HG02884 (cell line): ENCODE measurements around the gene MKNK2.
"Not testable (repeated sequence)": the region's sequence is repeated elsewhere in the genome, so short reads cannot be mapped to it uniquely, and the experiment has no call there.

ENCODE experiments used
- ATAC-seq: cut with Tn5 transposase; IDR thresholded peaks from one replicate; pipeline ENCODE4 v1.9.1; 2021; ENCODE audit warnings: mild to moderate bottlenecking, moderate library complexity; ENCODE audit not compliant: unreplicated experiment

MKNK2 gene

GRCh38 chr19:2044709-2045500 lies 6.1 kb downstream of the MKNK2 start:
- no peak for ATAC-seq

DNA sequence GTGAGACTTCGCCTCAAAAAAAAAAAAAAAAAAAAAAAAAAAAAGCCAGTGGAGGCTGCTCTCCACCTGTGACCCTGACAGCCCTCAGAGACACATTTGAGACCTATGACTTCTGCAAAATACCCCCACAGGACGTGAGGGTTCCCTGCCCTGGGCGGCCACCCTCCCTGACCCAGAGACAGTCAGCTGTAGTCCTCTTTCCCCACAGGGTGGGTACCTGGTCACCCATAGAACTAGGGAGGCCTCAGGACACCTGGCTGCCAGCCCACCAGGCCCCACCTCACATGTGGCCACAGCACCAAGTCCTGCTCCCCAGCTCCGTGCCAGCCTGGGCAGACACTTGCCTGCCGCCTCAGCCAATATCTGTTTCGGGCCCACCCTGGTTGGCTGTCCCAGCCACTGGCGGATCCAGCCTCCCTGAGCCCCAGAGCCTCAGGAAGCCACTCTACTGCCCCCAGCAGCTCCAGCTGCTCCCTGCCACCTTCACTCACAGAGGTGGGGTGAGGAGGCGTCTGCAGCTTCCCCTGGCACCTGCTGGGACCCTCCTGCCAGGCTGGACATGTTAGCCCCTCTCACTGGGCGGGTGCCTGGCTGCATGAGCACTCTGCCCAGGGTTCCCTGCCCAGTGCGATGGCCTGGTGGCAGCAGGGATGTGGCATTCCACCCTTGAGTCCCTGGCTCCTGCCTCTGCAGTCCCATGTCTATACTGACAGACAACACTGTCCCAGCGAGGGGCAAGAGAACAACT lies 6.9 kb downstream of the MKNK2 start:
- ATAC-seq = no peak

GRCh38 chr19:2043251-2043641 lies 7.8 kb downstream of the MKNK2 start:
- ATAC-seq = no peak

DNA sequence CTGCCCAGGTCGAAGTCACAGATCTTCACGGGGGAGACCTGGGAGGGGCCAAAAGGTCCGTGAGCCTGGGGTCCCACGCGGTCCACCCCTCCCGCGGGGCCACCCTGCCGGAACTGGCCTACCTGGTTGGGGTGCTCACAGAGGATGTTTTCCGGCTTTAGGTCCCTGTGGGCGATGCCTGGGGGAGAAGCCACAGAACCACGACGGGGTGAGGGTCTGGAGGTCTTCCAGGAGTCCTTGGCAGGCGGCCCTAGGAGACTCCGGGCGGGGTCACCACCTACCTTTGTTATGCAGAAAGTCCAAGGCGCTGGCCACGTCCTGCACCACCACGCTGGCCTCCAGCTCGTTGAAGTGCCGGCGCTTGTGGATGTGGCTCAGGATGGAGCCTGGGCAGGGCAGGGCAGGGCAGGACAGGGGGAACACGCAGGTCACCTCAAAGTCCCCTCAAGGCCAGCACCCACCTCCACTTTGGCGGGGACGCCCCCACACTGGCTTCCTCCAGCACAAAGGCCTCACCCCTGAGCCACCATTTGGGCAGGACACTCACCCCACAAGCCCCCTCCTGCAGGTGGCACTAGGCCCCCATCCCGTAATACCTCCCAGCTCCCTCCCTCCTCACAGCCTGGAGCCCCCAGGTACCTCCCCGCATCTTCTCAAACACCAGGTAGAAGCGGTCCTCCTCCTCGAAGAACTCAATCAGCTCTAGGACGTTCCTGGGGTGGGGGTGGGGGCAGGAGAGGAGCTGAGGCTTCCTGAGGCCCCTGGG lies 8.4 kb downstream of the MKNK2 start:
- ATAC-seq = no peak

DNA sequence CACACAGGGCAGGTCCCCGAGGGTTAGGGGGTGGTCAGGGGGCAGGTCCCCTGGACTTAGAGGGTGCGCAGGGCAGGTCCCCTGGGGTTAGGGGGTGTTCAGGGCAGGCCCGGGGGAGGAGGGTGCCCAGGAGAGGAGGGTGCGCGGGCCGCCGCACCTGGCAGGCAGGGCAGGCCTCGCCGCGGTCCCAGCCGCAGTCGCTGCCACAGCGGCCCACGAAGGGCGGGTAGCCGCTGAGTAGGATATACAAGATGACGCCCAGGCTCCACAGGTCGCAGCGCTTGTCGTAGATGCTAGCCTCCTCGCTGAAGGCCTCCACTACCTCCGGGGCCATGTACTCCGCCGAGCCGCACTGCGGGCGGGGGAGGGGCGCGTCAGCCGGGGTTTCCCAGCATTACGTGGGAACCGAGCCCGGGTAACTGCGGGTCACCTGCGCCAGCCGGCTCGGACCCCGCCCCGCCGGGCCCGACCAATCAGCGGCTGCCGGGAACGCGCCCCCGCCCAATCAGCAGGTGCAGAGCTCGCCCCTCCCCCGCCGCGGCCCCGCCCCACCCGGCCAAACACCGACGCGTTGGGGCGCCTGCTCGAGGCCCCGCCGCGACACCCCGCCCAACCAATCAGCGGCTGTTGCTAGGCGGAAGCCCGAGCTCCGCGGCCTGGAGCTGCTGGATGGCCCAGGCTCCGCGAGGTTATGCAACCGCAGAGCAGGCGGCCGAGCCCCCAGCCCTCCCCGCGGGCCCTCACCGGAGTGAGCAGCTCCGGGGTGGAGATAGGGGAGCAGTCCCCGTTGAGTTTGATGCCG lies 9.2 kb downstream of the MKNK2 start:
- peak; percentile 61 for ATAC-seq

GRCh38 chr19:2041433-2041682 lies 9.7 kb downstream of the MKNK2 start:
- no peak for ATAC-seq

GRCh38 chr19:2040647-2041432 lies 10.2 kb downstream of the MKNK2 start:
- ATAC-seq = no peak

- no peak for ATAC-seq
These were observed 10.9 kb downstream of the MKNK2 start for GRCh38 chr19:2039959-2040646.

DNA sequence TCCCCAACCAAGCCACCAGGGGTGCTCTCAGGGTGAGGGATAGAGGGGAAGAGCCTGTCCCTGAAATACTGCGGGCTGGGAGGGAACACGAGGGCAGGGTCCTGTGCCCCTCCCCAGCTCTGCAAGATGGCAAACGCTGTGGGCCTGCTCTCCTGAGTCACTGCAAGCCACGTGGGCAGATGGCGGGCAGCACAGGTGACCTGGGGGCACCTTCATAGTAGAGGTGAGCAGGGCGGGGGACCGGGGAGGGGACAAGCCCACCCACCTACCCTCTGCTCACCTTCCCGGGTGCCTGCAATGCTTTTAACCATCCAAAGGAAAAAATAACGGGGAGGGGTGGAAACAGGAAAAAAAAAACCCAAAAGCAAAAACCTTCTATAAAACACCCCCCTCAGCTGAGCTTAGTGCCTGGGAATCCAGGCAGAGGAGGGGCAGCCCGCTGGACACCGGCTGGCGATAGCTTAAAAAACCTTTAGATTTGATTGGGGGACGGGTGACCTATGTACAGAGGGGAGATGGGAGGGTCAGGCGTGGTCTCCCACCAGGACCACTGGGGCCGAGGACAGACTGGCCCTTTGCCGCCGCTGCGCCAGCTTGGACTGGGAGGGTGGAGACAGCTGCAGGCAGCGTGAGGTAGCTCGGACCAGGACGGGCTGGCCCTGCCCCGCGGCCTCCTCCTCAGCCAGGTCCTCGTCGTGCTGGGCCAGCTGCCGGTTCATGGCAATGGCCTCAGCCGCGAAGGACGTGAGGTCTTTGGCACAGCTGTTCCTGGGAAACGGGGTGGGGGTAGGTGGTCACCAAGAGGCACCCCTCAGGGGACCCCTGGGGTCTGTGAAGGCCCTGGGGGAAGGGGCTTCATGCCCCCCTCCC lies 11.7 kb downstream of the MKNK2 start:
- no peak for ATAC-seq

- no peak for ATAC-seq
These were observed 12.6 kb downstream of the MKNK2 start for GRCh38 chr19:2038284-2039088.

GRCh38 chr19:2037651-2038255 lies 13.3 kb downstream of the MKNK2 start:
- ATAC-seq = no peak

DNA sequence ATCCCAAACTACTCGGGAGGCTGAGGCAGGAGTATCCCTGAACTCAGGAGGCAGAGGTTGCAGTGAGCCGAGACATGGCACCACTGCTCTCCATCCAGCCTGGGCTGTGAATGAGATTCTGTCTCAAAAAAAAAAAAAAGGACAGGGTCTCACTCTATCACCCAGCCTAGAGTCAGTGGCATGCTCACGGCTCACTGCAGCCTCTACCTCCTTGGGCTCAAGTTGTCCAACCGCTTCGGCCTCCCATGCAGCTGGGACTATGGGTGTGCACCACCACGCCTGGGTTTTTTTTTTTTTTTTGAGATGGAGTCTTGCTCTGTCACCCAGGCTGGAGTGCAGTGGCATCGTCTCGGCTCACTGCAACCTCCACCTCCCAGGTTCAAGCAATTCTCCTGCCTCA lies 14.6 kb downstream of the MKNK2 start:
- no peak for ATAC-seq

- no peak for ATAC-seq
These were observed 15.5 kb downstream of the MKNK2 start for GRCh38 chr19:2035590-2035991.

DNA sequence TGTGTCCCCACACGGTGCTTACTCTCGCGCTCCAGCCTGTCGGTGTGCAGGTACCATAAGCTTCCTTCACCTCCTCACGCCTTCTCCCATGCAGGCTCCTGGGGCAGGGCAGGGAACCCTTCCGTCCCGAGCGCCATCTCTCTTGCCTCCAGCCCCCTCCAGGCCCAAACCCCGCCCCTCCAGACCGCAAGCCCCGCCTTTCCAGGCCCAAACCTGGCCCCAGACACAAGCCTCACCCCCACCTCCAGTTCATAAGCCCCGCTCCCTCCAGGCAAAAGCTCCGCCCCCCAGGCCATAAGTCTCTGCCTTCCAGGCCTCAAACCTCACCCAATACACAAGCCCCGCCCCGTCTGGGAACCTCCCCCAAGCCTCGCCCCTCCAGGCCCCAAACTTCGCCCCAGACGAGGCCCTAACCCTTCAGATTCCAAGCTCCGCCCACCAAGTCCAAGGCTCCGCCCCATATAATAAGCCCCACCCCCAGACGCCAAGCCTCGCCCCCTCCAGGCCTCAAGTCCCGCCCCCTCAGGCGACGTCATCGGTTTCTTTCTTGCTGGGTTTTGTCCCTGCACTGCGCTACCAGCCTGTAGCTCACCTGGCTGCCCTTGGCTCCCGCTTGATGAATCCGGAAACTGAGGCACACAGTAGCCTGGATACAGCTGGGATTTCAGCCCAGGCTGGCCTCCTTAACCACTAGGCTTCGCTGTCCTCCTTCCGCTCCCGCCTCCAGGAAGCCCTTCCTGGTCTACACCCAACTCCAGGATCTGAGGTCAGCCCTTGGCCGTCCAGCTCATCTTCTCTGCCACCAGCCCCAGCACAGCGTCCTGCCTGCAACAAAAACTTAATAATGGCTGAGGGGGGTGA lies 16.1 kb downstream of the MKNK2 start:
- no peak for ATAC-seq

GRCh38 chr19:2034253-2034652 lies 16.8 kb downstream of the MKNK2 start:
- ATAC-seq = not testable (repeated sequence)

GRCh38 chr19:2033825-2034159 lies 17.3 kb downstream of the MKNK2 start:
- ATAC-seq = no peak
